ENCODE results near the gene NEURL4. TPM values are rescaled to one million over a fixed set of nuclear protein-coding genes. Genes with fewer than 3 reads are reported as not detected.

NEURL4 gene
- total and polyA plus RNA-seq, 2 donors (not counting 3 experiments of a cell fraction or from before 2014, with no cell fraction given) = 32.0 to 44.9 TPM

DNA sequence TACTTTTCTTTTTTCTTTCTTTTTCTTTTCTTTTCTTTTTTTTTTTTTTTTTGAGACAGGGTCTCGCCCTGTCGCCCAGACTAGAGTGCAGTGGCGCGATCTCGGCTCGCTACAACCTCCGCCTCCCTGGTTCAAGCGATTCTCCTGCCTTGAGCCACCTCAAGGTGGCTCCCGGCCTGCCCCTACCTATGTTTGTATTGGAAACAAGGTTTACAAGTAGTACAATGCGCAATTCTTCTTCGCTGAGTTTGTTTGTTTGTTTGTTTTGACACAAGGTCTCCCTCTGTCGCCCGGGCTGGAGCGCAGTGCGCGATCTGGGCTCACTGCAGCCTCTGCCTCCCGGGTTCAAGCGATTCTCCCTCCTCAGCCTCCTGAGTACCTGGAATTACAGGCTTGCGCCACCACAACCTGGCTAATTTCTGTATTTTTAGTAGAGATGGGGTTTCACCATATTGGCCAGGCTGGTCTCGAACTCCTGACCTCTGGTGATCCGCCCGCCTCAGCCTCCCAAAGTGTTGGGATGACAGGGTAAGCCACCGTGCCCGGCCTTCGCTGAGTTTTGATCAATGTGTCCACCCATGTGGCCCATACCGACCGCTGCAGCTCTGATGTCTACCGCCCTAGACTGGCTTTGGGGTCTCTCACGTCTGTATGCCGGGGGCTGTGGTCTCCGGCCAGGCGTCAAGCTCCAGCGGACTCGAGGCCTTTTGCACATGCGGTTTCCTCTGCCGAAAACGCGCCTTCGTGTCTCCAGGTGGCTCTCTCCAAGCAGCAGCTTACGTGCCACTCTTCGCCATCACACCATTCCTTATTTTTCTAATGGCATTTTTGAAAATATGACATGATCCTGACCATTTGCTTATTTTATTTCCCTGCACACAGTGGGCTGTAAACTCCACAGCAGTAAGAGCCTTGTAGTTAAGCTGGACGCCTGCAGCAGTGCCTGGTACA lies 33.6 kb downstream of the NEURL4 start:
- dilution Hi-C loops (cut with MboI; ENCODE audit: extremely low pct_ligation_motif_present, low sequenced_read_pairs) = no loop called here
- TF ChIP-seq MYC (IDR thresholded peaks at IDR 0.05; ENCODE audit: low read depth, low read length) (no peak), POLR2AphosphoS5 (IDR thresholded peaks at IDR 0.05; ENCODE audit: insufficient read depth, low read depth, low read length) (no peak), JUN (IDR thresholded peaks at IDR 0.05; ENCODE audit: borderline replicate concordance, insufficient read depth, insufficient read length, low read depth) (no peak), EZH2 (IDR thresholded peaks at IDR 0.05; ENCODE audit: borderline replicate concordance, low read depth, low read length, severe bottlenecking) (peak; percentile 22), FOS (IDR thresholded peaks at IDR 0.05; ENCODE audit: borderline replicate concordance, insufficient read depth, low read length) (no peak)
- TF ChIP-seq, protein P1, sequence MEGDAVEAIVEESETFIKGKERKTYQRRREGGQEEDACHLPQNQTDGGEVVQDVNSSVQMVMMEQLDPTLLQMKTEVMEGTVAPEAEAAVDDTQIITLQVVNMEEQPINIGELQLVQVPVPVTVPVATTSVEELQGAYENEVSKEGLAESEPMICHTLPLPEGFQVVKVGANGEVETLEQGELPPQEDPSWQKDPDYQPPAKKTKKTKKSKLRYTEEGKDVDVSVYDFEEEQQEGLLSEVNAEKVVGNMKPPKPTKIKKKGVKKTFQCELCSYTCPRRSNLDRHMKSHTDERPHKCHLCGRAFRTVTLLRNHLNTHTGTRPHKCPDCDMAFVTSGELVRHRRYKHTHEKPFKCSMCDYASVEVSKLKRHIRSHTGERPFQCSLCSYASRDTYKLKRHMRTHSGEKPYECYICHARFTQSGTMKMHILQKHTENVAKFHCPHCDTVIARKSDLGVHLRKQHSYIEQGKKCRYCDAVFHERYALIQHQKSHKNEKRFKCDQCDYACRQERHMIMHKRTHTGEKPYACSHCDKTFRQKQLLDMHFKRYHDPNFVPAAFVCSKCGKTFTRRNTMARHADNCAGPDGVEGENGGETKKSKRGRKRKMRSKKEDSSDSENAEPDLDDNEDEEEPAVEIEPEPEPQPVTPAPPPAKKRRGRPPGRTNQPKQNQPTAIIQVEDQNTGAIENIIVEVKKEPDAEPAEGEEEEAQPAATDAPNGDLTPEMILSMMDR (IDR thresholded peaks at IDR 0.05; ENCODE audit: extremely low read depth in 1 of 2, insufficient read depth in 1 of 2, low read depth in 1 of 2, low read length in 2 of 2) = no peak
- TF ChIP-seq, protein P2, sequence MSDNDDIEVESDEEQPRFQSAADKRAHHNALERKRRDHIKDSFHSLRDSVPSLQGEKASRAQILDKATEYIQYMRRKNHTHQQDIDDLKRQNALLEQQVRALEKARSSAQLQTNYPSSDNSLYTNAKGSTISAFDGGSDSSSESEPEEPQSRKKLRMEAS (IDR thresholded peaks at IDR 0.05; ENCODE audit: insufficient read depth, insufficient read length) = no peak
- peaks cover 8% of the 10 kb centered on the region for H3K4me1 ChIP-seq (ENCODE audit: control insufficient read depth, extremely low read depth, insufficient read depth, low read length)
- CTCF ChIA-PET = interaction anchor here (0.7 to 3.6 kb wide), 36 partner anchors 9 to 385 kb away, joined by 3 to 170 read pairs (median 5); partner anchors contain the start of genes ACADVL, ACAP1, CTDNEP1 and DLG4
- H3K9me1 ChIP-seq (replicated peaks; ENCODE audit: control insufficient read depth, extremely low read depth, insufficient read depth, low read length) = no peaks in the 10 kb centered on the region
- H3K4me3 ChIP-seq (replicated peaks in 1 of 3; ENCODE audit: insufficient read depth in 1 of 3, low read depth in 1 of 3, low read length in 3 of 3) = no peak overlapping the region
- no peak for DNase-seq (ENCODE audit: low read depth, low spot score)
- no peaks in the 10 kb centered on the region for H3K36me3 ChIP-seq (ENCODE audit: control insufficient read depth in 2 of 2, extremely low read depth in 1 of 2, insufficient read depth in 2 of 2, low read length in 2 of 2)
- H3K79me2 ChIP-seq (ENCODE audit: control insufficient read depth, insufficient read depth, low read length) = no peaks in the 10 kb centered on the region
- no peak overlapping the region for H3K9ac ChIP-seq (replicated peaks; ENCODE audit: extremely low read depth, insufficient read depth, low read length)
- no peaks in the 10 kb centered on the region for H3K9me3 ChIP-seq (replicated peaks; ENCODE audit: control insufficient read depth, insufficient read depth, low read length)
- FAIRE-seq = no peak
- peaks cover 16 to 26% of the 10 kb centered on the region in 2 experiments for H3K27me3 ChIP-seq (ENCODE audit: control insufficient read depth in 2 of 2, insufficient read depth in 2 of 2, low read length in 2 of 2)
- no peak overlapping the region for H3K27ac ChIP-seq (ENCODE audit: insufficient read depth, low read depth, low read length)
- POLR2A ChIA-PET = no interaction called here
- peak overlapping the region; percentile 46 for H2AFZ ChIP-seq (ENCODE audit: low read depth, low read length)
- H3K4me2 ChIP-seq (ENCODE audit: insufficient read depth, low read length) = no peak overlapping the region
- intact Hi-C loops (cut with micrococcal nuclease) = loop anchor here (1.0 to 5.0 kb wide), 6 partner anchors 15 to 250 kb away; partner anchors contain the start of gene ELP5
- H4K20me1 ChIP-seq (replicated peaks; ENCODE audit: control insufficient read depth, extremely low read depth, insufficient read depth, low read length) = no peaks in the 10 kb centered on the region
- BruUV-seq (replicated peaks) = no TSS peak

Measured in endothelial cell of umbilical vein (primary cell).